ENCODE results near the gene CCDC190.

The CCDC190 gene

DNA sequence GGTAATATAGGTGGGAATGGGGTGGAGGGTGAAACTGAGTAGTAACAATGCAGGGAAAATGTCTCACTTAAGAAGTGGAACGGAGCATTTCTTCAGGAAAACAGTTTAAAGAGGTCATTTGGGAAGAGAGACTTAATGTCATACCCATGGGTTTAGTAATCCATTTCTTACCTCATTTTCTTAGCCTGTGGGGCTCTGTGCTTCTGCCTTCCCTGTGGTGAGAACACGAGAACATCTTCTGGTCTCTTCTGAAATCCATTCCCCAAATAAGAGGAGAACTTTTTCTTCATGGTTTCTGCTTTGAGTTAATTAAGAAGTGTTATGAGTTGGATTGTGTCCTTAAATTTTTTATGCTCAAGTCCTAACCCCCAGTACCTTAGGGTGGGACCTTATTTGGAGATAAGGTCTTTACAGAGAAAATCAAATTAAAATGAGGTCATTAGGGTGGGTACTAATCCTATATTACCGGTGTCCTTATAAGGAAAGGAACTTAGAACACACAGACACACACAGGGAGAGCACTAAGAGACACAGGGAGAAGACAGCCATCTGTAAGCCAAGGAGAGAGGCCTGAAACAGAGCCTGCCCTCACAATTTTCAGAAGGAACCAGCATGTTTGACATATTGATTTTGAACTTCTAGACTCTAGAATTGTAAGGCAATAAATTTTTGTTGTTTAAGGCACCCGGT, 5.4 kb downstream of the CCDC190 start:
- intact Hi-C loops (cut with DNase I; ENCODE audit: low total_unique reads) = no loop called here
- H3K4me3 ChIP-seq = no peak overlapping the region
- H3K36me3 ChIP-seq = no peaks in the 10 kb centered on the region
- H3K4me1 ChIP-seq = peaks cover 0 to 61% (median 16%) of the 10 kb centered on the region in 4 donors
- TF ChIP-seq, protein P1, sequence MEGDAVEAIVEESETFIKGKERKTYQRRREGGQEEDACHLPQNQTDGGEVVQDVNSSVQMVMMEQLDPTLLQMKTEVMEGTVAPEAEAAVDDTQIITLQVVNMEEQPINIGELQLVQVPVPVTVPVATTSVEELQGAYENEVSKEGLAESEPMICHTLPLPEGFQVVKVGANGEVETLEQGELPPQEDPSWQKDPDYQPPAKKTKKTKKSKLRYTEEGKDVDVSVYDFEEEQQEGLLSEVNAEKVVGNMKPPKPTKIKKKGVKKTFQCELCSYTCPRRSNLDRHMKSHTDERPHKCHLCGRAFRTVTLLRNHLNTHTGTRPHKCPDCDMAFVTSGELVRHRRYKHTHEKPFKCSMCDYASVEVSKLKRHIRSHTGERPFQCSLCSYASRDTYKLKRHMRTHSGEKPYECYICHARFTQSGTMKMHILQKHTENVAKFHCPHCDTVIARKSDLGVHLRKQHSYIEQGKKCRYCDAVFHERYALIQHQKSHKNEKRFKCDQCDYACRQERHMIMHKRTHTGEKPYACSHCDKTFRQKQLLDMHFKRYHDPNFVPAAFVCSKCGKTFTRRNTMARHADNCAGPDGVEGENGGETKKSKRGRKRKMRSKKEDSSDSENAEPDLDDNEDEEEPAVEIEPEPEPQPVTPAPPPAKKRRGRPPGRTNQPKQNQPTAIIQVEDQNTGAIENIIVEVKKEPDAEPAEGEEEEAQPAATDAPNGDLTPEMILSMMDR (IDR thresholded peaks at IDR 0.05) = no peak
- peak overlapping the region; percentile 62 to 88 for H3K27ac ChIP-seq
- no peaks in the 10 kb centered on the region for H3K9me3 ChIP-seq
- no peak for DNase-seq
- no peaks in the 10 kb centered on the region for H3K27me3 ChIP-seq

DNA sequence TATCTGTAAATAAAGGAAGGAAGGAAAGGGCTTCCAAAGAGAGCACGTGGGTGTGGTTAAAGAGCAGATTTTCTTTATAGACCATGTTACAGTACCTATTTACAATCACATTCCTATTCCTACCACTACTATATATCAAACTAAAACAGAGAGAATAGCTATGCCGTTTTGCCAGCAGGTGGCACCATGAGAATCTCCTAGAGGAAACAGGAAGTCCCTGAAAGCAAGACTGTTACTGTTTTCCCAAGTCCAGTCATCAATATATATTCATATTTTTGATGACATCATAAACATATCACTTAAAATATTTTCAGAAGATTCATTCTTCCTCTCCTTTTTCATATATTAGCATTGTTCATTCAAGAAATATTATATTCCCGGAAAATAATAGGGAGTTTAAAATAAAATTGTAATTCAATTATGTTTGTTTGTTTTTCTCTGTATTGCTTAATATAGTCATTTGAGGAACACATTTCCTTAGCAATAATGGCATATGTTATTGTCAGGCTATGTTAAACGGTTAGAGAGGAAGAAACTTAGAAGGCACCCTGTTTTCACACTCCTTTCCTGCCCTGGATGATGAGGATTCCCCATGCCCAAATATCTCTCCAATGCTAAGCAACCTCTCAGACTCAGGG, 6.6 kb downstream of the CCDC190 start:
- Histone ChIP-seq H3K27ac (peak overlapping the region; percentile 62 to 88), H3K27me3 (no peaks in the 10 kb centered on the region), H3K4me1 (peaks cover 0 to 49% (median 10%) of the 10 kb centered on the region in 4 donors), H3K4me3 (no peak overlapping the region), H3K9me3 (no peaks in the 10 kb centered on the region), H3K36me3 (no peaks in the 10 kb centered on the region)
- intact Hi-C loops (cut with DNase I; ENCODE audit: low total_unique reads) = loop anchor here (5.0 kb wide), 1 partner anchor 463 kb away; no protein-coding TSS in a partner anchor
- peak; percentile 54 to 74 for DNase-seq
- TF ChIP-seq, protein P1 (IDR thresholded peaks at IDR 0.05) = peak; percentile 64 to 75

DNA sequence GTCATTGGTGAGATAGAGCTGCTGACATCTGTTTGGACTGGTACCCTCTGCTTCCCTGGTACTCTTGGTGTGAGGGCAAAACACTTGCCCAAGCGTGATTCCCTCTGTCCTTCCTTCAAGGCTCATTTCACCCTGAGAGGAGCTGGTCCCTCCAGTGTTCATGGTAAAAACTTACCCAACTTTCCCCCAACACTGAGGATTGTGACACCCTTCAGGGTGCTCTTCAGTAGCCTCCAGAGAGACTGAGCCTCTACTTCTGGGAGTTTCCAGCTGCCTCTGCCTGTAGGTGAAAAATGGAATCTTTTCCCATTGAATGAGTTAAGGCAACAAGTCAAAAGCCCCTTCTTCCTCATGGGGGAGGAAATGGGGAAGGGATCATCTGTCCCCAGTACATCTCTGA, 9.6 kb downstream of the CCDC190 start:
- H3K36me3 ChIP-seq = no peaks in the 10 kb centered on the region
- H3K4me1 ChIP-seq = peaks cover 0 to 22% (median 5%) of the 10 kb centered on the region in 4 donors
- no peaks in the 10 kb centered on the region for H3K9me3 ChIP-seq
- H3K27me3 ChIP-seq = no peaks in the 10 kb centered on the region
- DNase-seq = no peak
- TF ChIP-seq, protein P1 (IDR thresholded peaks at IDR 0.05) = no peak
- H3K27ac ChIP-seq = no peak overlapping the region
- intact Hi-C loops (cut with DNase I; ENCODE audit: low total_unique reads) = loop anchor here (5.0 kb wide), 1 partner anchor 466 kb away; no protein-coding TSS in a partner anchor
- H3K4me3 ChIP-seq = no peak overlapping the region

GRCh38 chr1:162849711-162850110, 11.3 kb downstream of the CCDC190 start:
- H3K9me3 ChIP-seq = no peaks in the 10 kb centered on the region
- intact Hi-C loops (cut with DNase I; ENCODE audit: low total_unique reads) = loop anchor here (5.0 kb wide), 1 partner anchor 468 kb away; no protein-coding TSS in a partner anchor
- no peaks in the 10 kb centered on the region for H3K27me3 ChIP-seq
- DNase-seq = no peak
- no peak overlapping the region for H3K4me3 ChIP-seq
- H3K4me1 ChIP-seq = peaks cover 0 to 6% (median 5%) of the 10 kb centered on the region in 4 donors
- H3K36me3 ChIP-seq = no peaks in the 10 kb centered on the region
- H3K27ac ChIP-seq = no peak overlapping the region
- TF ChIP-seq, protein P1 (IDR thresholded peaks at IDR 0.05) = no peak

- TF ChIP-seq, protein P1 (IDR thresholded peaks at IDR 0.05) = peak; percentile 75 to 95
- intact Hi-C loops (cut with DNase I; ENCODE audit: low total_unique reads) = no loop called here
Measured at GRCh38 chr1:162847839-162848453, 13.0 kb downstream of the CCDC190 start.

More at GRCh38 chr1:162847839-162848453, 13.0 kb downstream of the CCDC190 start:
- peak; percentile 76 to 80 for DNase-seq
- H3K9me3 ChIP-seq = no peaks in the 10 kb centered on the region
- no peak overlapping the region for H3K4me3 ChIP-seq
- peaks cover 0 to 6% (median 4%) of the 10 kb centered on the region in 4 donors for H3K4me1 ChIP-seq
- H3K27me3 ChIP-seq = no peaks in the 10 kb centered on the region
- H3K36me3 ChIP-seq = no peaks in the 10 kb centered on the region
- peak overlapping the region in 1 of 2 donors; percentile 25 for H3K27ac ChIP-seq
